ENCODE measurements around the gene SLC25A27.
"Not testable (repeated sequence)": the region's sequence is repeated elsewhere in the genome, so short reads cannot be mapped to it uniquely, and the experiment has no call there.

The SLC25A27 gene

GRCh38 chr6:46638650-46639049 is 14.1 kb upstream of the SLC25A27 start:
- no peak overlapping the region for H2AK5ac ChIP-seq (ENCODE audit: low read length, severe bottlenecking)

GRCh38 chr6:46642928-46643751 is 9.6 kb upstream of the SLC25A27 start:
- Histone ChIP-seq H3K27ac (ENCODE audit: low read length, poor library complexity, severe bottlenecking) (no peak overlapping the region), H2BK120ac (ENCODE audit: low read depth, low read length) (no peak overlapping the region), H3K9me3 (ENCODE audit: control insufficient read depth, low read length) (no peaks in the 10 kb centered on the region), H2AK5ac (ENCODE audit: low read length, severe bottlenecking) (no peak overlapping the region), H3K79me1 (replicated peaks; ENCODE audit: low read length, poor library complexity, severe bottlenecking) (no peaks in the 10 kb centered on the region), H2BK15ac (ENCODE audit: low read depth, poor library complexity, severe bottlenecking) (no peak overlapping the region), H3K18ac (ENCODE audit: low read depth in 1 of 2, low read length in 2 of 2) (no peak overlapping the region), H3K4ac (ENCODE audit: low read depth in 1 of 2, low read length in 2 of 2) (no peak overlapping the region), H2BK12ac (ENCODE audit: low read length in 2 of 2) (no peak overlapping the region), H3K9ac (ENCODE audit: low read length) (no peak overlapping the region), H3K14ac (ENCODE audit: low read length in 2 of 2) (no peak overlapping the region), H3K36me3 (ENCODE audit: control insufficient read depth in 1 of 2, insufficient read depth in 2 of 2, low read depth in 1 of 2, low read length in 2 of 2) (no peaks in the 10 kb centered on the region), H3K4me1 (ENCODE audit: control insufficient read depth, insufficient read depth, low read depth, low read length) (no peaks in the 10 kb centered on the region), H4K91ac (ENCODE audit: low read length) (no peak overlapping the region), H3K4me2 (ENCODE audit: low read length, poor library complexity, severe bottlenecking) (no peak overlapping the region), H3K4me3 (ENCODE audit: insufficient read depth in 1 of 2, low read depth in 1 of 2, low read length in 2 of 2) (no peak overlapping the region), H3K27me3 (ENCODE audit: control insufficient read depth in 1 of 2, insufficient read depth in 1 of 2, low read length in 2 of 2) (no peaks in the 10 kb centered on the region), H3K23ac (ENCODE audit: low read length in 2 of 2) (no peak overlapping the region), H4K8ac (ENCODE audit: low read length) (no peak overlapping the region), H2BK5ac (ENCODE audit: low read depth, low read length, poor library complexity, severe bottlenecking) (no peak overlapping the region), H2AFZ (ENCODE audit: low read depth, low read length) (no peak overlapping the region)
- WGBS = 96% methylated on average over 4 of the region's 4 CpGs
- no peak for DNase-seq

More at GRCh38 chr6:46638650-46639049, 14.1 kb upstream of the SLC25A27 start:
- Histone ChIP-seq H2BK15ac (ENCODE audit: low read depth, poor library complexity, severe bottlenecking) (no peak overlapping the region), H3K14ac (ENCODE audit: low read length in 2 of 2) (no peak overlapping the region), H3K4me1 (ENCODE audit: control insufficient read depth, insufficient read depth, low read depth, low read length) (no peaks in the 10 kb centered on the region), H2BK12ac (ENCODE audit: low read length in 2 of 2) (no peak overlapping the region), H3K27ac (ENCODE audit: low read length, poor library complexity, severe bottlenecking) (no peak overlapping the region), H3K36me3 (ENCODE audit: control insufficient read depth in 1 of 2, insufficient read depth in 2 of 2, low read depth in 1 of 2, low read length in 2 of 2) (no peaks in the 10 kb centered on the region), H3K27me3 (ENCODE audit: control insufficient read depth in 1 of 2, insufficient read depth in 1 of 2, low read length in 2 of 2) (no peaks in the 10 kb centered on the region), H3K4me3 (ENCODE audit: insufficient read depth in 1 of 2, low read depth in 1 of 2, low read length in 2 of 2) (no peak overlapping the region), H3K9me3 (ENCODE audit: control insufficient read depth, low read length) (no peaks in the 10 kb centered on the region), H2BK120ac (ENCODE audit: low read depth, low read length) (no peak overlapping the region), H3K79me1 (replicated peaks; ENCODE audit: low read length, poor library complexity, severe bottlenecking) (no peaks in the 10 kb centered on the region), H4K8ac (ENCODE audit: low read length) (no peak overlapping the region), H3K9ac (ENCODE audit: low read length) (no peak overlapping the region), H2BK5ac (ENCODE audit: low read depth, low read length, poor library complexity, severe bottlenecking) (no peak overlapping the region), H3K4me2 (ENCODE audit: low read length, poor library complexity, severe bottlenecking) (no peak overlapping the region), H3K18ac (ENCODE audit: low read depth in 1 of 2, low read length in 2 of 2) (no peak overlapping the region), H3K23ac (ENCODE audit: low read length in 2 of 2) (no peak overlapping the region), H2AFZ (ENCODE audit: low read depth, low read length) (no peak overlapping the region), H3K4ac (ENCODE audit: low read depth in 1 of 2, low read length in 2 of 2) (no peak overlapping the region), H4K91ac (ENCODE audit: low read length) (no peak overlapping the region)
- 83% methylated on average over 2 of the region's 2 CpGs for WGBS
- DNase-seq = no peak

GRCh38 chr6:46645265-46645664 is 7.5 kb upstream of the SLC25A27 start:
- no peaks in the 10 kb centered on the region for H3K9me3 ChIP-seq (ENCODE audit: control insufficient read depth, low read length)
- H2AFZ ChIP-seq (ENCODE audit: low read depth, low read length) = no peak overlapping the region
- no peak overlapping the region for H2BK5ac ChIP-seq (ENCODE audit: low read depth, low read length, poor library complexity, severe bottlenecking)
- H3K18ac ChIP-seq (ENCODE audit: low read depth in 1 of 2, low read length in 2 of 2) = no peak overlapping the region
- no peak overlapping the region for H4K8ac ChIP-seq (ENCODE audit: low read length)
- H3K9ac ChIP-seq (ENCODE audit: low read length) = no peak overlapping the region
- no peak for DNase-seq
- no peak overlapping the region for H3K4ac ChIP-seq (ENCODE audit: low read depth in 1 of 2, low read length in 2 of 2)
- no peak overlapping the region for H3K14ac ChIP-seq (ENCODE audit: low read length in 2 of 2)
- H4K91ac ChIP-seq (ENCODE audit: low read length) = no peak overlapping the region
- no peaks in the 10 kb centered on the region for H3K36me3 ChIP-seq (ENCODE audit: control insufficient read depth in 1 of 2, insufficient read depth in 2 of 2, low read depth in 1 of 2, low read length in 2 of 2)
- no peak overlapping the region for H2BK120ac ChIP-seq (ENCODE audit: low read depth, low read length)
- no peak overlapping the region for H2BK12ac ChIP-seq (ENCODE audit: low read length in 2 of 2)
- no CpG with 5 or more reads among the region's 1 CpG for WGBS
- H3K4me2 ChIP-seq (ENCODE audit: low read length, poor library complexity, severe bottlenecking) = no peak overlapping the region
- no peak overlapping the region for H3K27ac ChIP-seq (ENCODE audit: low read length, poor library complexity, severe bottlenecking)
- no peak overlapping the region for H3K23ac ChIP-seq (ENCODE audit: low read length in 2 of 2)
- no peak overlapping the region for H3K4me3 ChIP-seq (ENCODE audit: insufficient read depth in 1 of 2, low read depth in 1 of 2, low read length in 2 of 2)
- H3K79me1 ChIP-seq (replicated peaks; ENCODE audit: low read length, poor library complexity, severe bottlenecking) = peaks cover 2% of the 10 kb centered on the region
- H3K4me1 ChIP-seq (ENCODE audit: control insufficient read depth, insufficient read depth, low read depth, low read length) = no peaks in the 10 kb centered on the region
- H2BK15ac ChIP-seq (ENCODE audit: low read depth, poor library complexity, severe bottlenecking) = no peak overlapping the region
- no peaks in the 10 kb centered on the region for H3K27me3 ChIP-seq (ENCODE audit: control insufficient read depth in 1 of 2, insufficient read depth in 1 of 2, low read length in 2 of 2)
- no peak overlapping the region for H2AK5ac ChIP-seq (ENCODE audit: low read length, severe bottlenecking)

- not testable (repeated sequence) for H4K8ac ChIP-seq (ENCODE audit: low read length)
Measured at GRCh38 chr6:46648108-46648507, 4.7 kb upstream of the SLC25A27 start.

More at GRCh38 chr6:46648108-46648507, 4.7 kb upstream of the SLC25A27 start:
- H2AFZ ChIP-seq (ENCODE audit: low read depth, low read length); H3K9me3 ChIP-seq (ENCODE audit: control insufficient read depth, low read length); H3K27me3 ChIP-seq (ENCODE audit: control insufficient read depth in 1 of 2, insufficient read depth in 1 of 2, low read length in 2 of 2); H3K4me3 ChIP-seq (ENCODE audit: insufficient read depth in 1 of 2, low read depth in 1 of 2, low read length in 2 of 2); H2BK12ac ChIP-seq (ENCODE audit: low read length in 2 of 2); H3K36me3 ChIP-seq (ENCODE audit: control insufficient read depth in 1 of 2, insufficient read depth in 2 of 2, low read depth in 1 of 2, low read length in 2 of 2); DNase-seq; H3K23ac ChIP-seq (ENCODE audit: low read length in 2 of 2); H4K91ac ChIP-seq (ENCODE audit: low read length); H2AK5ac ChIP-seq (ENCODE audit: low read length, severe bottlenecking); H3K79me1 ChIP-seq (replicated peaks; ENCODE audit: low read length, poor library complexity, severe bottlenecking); H3K4me1 ChIP-seq (ENCODE audit: control insufficient read depth, insufficient read depth, low read depth, low read length); H3K27ac ChIP-seq (ENCODE audit: low read length, poor library complexity, severe bottlenecking); H3K9ac ChIP-seq (ENCODE audit: low read length); H3K4ac ChIP-seq (ENCODE audit: low read depth in 1 of 2, low read length in 2 of 2); H3K14ac ChIP-seq (ENCODE audit: low read length in 2 of 2); H2BK5ac ChIP-seq (ENCODE audit: low read depth, low read length, poor library complexity, severe bottlenecking); H2BK15ac ChIP-seq (ENCODE audit: low read depth, poor library complexity, severe bottlenecking); H3K4me2 ChIP-seq (ENCODE audit: low read length, poor library complexity, severe bottlenecking); H3K18ac ChIP-seq (ENCODE audit: low read depth in 1 of 2, low read length in 2 of 2); H2BK120ac ChIP-seq (ENCODE audit: low read depth, low read length): not testable (repeated sequence)
- WGBS = no CpG with 5 or more reads among the region's 4 CpGs
